Activated T-cell treated with anti-CD3 and anti-CD28 coated beads for 48 hours (primary cell): ENCODE results near the gene ITGAX.
"Not testable (repeated sequence)": the region's sequence is repeated elsewhere in the genome, so short reads cannot be mapped to it uniquely, and the experiment has no call there.

Source experiments
- DNase-seq: peaks from one replicate; pipeline ENCODE4 v3.0.0-alpha.2; 2020; ENCODE audit warnings: low read depth

Gene ITGAX

DNA sequence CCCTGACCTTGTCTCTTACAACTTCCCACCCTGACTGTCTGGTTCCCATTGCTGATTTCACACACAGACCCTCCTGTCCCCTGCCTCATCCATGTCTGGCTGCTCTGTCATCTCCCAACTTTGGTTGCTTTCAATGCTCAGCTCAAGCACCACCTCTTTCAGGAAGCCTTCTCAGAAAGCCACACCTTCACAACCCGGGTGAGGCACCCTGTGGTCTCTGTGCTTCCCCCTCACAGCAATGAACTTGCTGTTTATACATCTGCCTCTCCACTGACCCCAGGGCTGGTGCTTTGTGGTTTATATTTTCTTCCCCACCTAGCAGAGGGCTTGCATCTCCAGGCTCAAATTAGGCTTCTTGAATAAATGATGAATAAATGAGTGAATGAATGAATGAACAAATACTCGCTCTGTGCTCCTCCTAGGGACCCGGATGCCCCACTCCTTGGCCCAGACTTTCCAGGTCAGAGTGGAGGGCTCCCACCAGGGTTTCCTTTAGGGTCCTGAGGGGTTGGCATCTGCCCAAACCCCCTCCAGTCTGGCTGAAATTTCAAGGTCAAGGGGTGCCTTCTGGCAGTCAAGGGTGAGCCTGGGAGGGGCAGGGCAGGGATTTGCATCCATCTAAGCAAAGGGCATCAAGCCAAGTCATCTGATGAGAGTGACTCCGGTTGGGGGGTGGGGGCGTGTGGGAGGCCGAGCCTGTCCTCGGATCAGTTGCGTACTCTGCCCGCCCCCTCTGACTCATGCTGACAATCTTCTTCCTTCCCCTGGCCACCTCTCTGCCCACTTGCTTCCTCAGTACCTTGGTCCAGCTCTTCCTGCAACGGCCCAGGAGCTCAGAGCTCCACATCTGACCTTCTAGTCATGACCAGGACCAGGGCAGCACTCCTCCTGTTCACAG lies at the start of gene ITGAX:
ITGAX (plus strand) TSS at position 783 of the 898 bp plus-strand sequence; CDS start at position 862, 79 bp downstream.
- peak; percentile 78 for DNase-seq

DNA sequence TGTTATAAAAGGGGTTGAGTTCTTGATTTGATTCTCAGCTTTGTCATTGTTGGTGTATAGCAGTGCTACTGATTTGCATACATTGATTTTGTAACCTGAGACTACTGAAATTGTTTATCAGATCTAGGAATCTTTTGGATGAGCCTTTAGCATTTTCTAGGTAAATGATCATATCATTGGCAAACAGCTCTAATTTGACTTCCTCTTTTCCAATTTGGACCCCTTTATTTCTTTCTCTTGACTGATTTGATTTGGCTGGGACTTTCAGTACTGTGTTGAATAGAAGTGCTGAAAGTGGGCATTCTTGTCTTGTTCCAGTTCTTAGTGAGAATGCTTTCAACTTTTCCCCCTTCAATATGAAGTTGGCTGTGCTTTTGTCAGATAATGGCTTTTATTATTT lies 49.8 kb upstream of the ITGAX start:
- DNase-seq, result no peak

DNA sequence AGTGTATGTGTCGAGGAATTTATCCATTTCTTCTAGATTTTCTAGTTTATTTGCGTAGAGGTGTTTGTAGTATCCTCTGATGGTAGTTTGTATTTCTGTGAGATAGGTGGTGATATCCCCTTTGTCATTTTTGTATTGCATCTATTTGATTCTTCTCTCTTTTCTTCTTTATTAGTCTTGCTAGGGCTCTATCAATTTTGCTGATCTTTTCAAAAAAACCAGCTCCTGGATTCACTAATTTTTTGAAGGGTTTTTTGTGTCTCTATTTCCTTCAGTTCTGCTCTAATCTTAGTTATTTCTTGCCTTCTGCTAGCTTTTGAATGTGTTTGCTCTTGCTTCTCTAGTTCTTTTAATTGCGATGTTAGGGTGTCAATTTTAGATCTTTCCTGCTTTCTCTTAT lies 46.6 kb upstream of the ITGAX start:
- DNase-seq, result not testable (repeated sequence)

DNA sequence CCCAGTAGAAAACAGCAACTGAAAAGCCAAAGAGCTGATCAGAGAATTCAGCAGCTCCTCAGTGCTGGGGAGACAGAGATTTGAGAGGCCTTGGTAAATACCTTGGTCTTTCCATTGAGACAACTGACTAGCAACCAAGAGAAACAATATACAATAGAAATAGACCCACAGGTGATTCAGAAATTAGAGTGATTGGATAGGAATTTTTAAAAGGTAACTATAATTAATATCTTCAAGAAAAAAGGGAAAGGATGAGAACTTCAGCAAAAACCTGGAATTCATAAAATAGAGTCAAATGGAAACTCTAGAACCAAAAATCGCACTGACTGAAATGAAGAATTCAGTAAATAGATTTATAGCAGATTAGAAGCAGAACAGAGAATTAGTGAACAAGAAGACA lies 32.5 kb upstream of the ITGAX start:
- no peak for DNase-seq

GRCh38 chr16:31323959-31324629 lies 30.9 kb upstream of the ITGAX start:
- DNase-seq, result no peak

DNA sequence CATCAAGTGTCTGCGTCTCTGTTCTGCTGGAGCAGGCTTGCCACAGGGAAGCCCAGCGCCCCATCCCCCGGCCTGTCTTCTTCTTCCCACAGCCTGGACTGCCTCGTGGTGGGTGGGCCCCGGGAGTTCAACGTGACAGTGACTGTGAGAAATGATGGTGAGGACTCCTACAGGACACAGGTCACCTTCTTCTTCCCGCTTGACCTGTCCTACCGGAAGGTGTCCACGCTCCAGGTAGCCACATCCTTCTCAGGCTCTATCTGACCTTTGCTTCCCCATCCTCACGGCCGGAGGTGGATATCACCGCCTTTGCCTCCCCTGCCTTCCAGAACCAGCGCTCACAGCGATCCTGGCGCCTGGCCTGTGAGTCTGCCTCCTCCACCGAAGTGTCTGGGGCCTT lies 29.8 kb upstream of the ITGAX start:
- no peak for DNase-seq

GRCh38 chr16:31327646-31328225 lies 27.2 kb upstream of the ITGAX start:
- DNase-seq, result no peak

DNA sequence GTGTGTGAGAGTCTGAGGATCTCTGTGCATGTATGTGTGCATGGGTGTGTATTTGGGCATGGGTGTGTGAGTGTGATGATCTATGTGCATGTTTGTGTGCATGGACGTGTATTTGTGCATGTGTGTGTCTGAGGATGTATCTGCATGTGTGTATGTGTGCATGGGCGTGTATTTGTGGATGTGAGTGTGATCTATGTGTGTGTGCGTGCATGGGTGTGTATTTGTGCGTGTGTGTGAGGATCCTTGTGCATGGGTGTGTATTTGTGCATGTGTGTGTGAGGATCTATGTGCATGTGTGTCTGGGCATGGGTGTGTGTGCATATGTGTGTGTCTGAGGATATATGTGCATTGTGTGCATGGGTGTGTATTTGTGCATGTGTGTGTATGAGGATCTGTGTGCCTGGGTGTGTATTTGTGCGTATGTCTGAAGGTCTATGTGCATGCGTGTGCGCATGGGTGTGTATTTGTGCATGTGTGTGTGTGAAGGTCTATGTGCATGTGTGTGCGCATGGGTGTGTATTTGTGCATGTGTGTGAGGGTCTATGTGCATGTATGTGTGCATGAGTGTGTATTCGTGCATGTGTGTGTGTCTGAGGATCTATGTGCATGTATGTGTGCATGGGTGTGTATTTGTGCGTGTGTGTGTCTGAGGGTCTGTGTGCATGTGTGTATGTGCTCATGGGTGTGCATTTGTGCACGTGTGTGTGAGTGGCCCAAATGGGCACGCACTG lies 26.5 kb upstream of the ITGAX start:
- DNase-seq, result no peak

- no peak for DNase-seq
Observed at GRCh38 chr16:31329671-31330552, 25.1 kb upstream of the ITGAX start.

GRCh38 chr16:31330553-31330890 lies 24.5 kb upstream of the ITGAX start:
- DNase-seq, result no peak

DNA sequence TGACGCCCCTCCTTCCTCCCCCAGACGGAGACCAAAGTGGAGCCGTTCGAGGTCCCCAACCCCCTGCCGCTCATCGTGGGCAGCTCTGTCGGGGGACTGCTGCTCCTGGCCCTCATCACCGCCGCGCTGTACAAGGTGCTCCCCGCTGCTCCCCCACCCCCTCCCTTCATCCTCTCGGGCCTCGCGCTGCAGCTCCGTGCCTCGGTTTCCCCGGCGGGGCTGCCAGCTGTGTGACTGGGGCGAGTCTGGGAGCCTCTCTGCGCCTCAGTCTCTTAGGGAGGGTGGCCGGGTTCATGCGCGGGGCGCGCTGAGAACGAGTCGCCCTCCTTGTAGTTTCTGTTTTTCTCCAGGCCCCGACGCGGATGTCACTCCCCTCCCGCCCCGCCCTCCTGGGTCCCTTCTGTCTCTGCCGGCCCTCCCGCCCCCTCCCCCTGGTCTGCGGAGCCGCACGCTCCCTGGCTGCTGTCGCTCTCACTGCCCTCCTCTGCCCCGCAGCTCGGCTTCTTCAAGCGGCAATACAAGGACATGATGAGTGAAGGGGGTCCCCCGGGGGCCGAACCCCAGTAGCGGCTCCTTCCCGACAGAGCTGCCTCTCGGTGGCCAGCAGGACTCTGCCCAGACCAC lies 23.7 kb upstream of the ITGAX start:
- no peak for DNase-seq

DNA sequence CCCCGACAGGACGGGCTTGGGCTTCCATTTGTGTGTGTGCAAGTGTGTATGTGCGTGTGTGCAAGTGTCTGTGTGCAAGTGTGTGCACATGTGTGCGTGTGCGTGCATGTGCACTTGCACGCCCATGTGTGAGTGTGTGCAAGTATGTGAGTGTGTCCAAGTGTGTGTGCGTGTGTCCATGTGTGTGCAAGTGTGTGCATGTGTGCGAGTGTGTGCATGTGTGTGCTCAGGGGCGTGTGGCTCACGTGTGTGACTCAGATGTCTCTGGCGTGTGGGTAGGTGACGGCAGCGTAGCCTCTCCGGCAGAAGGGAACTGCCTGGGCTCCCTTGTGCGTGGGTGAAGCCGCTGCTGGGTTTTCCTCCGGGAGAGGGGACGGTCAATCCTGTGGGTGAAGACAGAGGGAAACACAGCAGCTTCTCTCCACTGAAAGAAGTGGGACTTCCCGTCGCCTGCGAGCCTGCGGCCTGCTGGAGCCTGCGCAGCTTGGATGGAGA lies 23.1 kb upstream of the ITGAX start:
- DNase-seq, result no peak

DNA sequence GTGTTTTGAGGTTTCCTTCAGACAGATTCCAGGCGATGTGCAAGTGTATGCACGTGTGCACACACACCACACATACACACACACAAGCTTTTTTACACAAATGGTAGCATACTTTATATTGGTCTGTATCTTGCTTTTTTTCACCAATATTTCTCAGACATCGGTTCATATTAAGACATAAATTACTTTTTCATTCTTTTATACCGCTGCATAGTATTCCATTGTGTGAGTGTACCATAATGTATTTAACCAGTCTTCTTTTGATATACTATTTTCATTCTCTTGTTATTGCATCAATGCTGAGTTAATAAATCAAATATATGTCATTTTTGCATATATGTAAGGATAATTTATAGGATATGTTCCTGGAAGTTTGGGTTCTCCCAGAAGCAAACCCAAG lies 22.4 kb upstream of the ITGAX start:
- DNase-seq, result no peak

DNA sequence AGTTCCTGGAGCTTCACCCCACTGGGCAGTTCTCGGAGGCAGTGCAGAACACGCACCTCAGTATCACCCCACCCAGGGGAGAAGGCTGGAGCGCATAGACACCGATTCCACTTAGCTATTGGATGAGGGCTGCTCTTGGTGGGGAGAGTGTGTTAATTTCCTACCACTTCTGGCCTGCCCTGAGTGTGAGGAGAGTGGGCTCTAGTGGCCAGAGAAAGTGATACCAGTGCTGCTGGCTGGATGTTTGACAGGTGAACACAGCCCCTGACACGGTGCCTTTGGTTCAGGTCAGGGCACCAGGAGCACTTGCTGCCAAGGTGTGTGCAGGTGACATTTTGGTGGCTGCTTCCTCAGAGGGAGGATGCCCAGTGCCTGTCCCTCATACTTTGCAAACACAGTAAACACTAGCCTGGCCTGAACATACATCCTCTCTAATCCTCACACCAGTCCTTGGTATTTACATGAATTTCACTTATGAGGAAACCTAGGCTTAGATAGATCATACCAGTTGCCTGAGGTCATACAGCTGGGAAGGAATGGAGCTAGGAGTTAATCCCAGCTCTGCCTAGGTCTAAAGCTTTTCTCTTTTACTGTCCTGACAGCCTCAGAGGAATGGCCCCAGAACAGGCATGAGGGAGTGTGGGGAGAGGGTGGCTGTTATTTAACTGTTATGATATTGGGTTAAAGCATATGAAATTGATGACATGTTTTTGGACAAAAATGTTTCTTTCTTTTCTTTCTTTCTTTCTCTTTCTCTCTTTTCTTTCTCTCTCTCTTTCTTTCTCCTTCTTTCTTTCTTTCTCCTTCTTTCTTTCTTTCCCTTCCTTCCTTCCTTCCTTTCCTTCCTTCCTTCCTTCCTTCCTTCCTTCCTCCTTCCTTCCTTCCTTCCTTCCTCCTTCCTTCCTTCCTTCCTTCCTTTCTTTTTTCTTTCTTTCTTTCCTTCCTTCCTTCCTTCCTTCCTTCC lies 21.0 kb upstream of the ITGAX start:
- no peak for DNase-seq

DNA sequence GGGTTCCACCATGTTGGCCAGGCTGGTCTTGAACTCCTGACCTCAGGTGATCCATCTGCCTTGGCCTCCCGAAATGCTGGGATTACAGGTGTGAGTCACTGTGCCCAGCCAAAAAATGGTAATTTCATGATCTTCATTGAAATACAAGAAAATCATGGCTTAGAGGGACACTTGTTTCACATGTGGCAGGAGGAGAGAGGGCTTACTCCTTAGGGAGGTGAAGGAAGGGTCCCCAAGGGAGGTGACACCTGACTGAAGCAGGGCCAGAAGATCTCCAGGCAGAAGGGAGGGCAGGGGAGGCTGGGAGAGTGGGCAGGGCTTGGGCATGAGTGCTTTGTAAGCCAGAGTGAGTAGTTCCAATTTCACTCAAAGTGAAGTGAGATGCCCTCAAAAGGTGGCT lies 20.0 kb upstream of the ITGAX start:
- no peak for DNase-seq

GRCh38 chr16:31335431-31335830 lies 19.5 kb upstream of the ITGAX start:
- no peak for DNase-seq

DNA sequence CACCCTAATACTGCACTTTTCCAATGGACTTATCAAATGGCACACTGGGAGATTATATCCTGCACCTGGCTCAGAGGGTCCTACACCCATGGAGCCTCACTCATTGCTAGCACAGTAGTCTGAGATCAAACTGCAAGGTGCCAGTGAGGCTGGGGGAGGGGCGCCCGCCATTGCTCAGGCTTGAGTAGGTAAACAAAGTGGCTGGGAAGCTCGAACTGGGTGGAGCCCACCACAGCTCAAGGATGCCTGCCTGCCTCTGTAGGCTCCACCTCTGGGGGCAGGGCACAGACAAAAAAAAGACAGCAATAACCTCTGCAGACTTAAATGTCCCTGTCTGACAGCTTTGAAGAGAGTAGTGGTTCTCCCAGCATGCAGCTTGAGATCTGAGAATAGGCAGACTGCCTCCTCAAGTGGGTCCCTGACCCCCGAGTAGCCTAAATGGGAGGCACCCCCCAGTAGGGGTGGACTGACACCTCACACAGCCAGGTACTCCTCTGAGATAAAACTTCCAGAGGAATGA lies 16.8 kb upstream of the ITGAX start:
- DNase-seq, result not testable (repeated sequence)

- no peak for DNase-seq
Observed at GRCh38 chr16:31344712-31345111, 10.3 kb upstream of the ITGAX start.

DNA sequence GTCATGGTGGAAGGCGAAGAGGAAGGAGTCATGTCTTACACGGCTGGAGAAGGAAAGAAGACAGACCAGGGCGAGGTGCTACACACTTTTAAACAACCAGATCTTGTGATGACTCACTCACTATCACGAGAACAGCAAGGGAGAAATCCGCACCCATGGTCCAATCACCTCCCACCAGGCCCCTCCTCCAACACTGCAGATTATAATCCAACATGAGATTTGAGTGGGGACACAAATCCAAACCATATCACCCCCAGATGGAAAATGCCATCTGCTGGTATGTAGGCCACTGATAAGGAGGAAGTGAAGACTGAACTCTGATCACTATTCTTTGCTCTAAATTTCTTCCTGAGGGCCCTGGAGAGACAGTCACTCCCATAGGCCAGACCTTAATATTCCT lies 7.5 kb upstream of the ITGAX start:
- no peak for DNase-seq
